SHP77 treated with DMSO at 0.1 percent for 48 hours (cell line): Measurements from ENCODE around the gene ACOT13.
"Not testable (repeated sequence)": the region's sequence is repeated elsewhere in the genome, so short reads cannot be mapped to it uniquely, and the experiment has no call there.

Source experiments
- DNase-seq: peaks from one replicate; lab custom pipeline; 2025; lab: John Stamatoyannopoulos, UW

ACOT13 gene

GRCh38 chr6:24666641-24667377 is at the start of gene ACOT13, which contains the start of gene TDP2:
Gene ACOT13 (plus strand): TSS chr6:24667077. CDS start chr6:24667264, 187 bp downstream.
Gene TDP2 (minus strand): TSS chr6:24666899. CDS start chr6:24666862, 37 bp downstream.
- DNase-seq = peak; percentile 93

- DNase-seq = no peak
Observed at GRCh38 chr6:24619661-24620060, 47.2 kb upstream of the ACOT13 start.

GRCh38 chr6:24620637-24621036 is 46.2 kb upstream of the ACOT13 start:
- no peak for DNase-seq

GRCh38 chr6:24621626-24622289 is 45.1 kb upstream of the ACOT13 start:
- no peak for DNase-seq

DNA sequence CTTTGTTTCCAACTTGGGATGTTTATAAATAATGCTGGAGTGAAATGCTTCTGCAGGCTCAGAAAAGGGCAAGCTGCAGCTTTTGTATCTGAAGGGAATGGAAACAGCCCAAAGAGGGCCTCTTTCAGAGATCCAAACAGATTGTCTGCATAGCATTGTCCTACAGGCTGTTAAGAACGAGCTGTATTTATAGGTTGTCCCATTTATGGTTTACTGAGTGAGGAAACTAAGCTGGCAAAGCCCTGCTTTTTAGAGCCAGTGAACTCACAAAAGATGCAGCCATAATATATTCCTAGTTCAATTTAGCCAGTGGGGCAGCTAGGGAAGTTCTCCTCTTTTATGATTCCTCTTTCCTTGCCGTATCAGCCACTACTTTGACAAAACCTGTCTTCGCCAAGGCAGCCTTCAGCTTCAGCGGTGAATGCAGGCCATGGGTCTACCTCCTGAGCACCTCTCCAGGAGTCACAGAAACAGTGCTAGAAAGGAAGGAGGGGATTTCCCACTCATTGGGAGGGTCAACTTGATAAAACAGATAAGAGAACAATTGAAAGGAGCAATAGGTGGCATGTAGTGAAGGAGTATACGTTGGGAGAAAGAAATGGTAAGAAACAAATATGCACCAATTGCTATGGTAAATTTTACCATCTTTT is 35.9 kb upstream of the ACOT13 start:
- DNase-seq = no peak

- DNase-seq = no peak
Observed at GRCh38 chr6:24631671-24632070, 35.2 kb upstream of the ACOT13 start.

DNA sequence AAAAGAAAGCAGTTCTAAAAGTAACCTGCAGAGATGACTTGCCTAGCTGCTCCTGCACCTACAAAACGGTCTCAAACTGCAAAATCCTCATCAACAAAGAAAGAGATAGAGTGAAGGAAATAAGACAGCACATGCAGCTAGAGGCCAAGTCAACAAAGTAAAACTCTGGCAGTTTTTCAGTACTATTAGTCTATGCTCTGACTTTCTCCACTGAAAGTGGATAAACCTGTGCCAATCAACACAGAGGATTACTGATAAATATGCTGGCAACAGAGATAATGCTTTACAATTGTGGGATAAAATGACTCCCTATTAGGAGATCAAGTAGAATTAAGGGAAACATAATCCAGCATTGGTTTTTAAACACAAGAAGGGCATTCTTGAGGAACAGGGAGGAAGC is 34.3 kb upstream of the ACOT13 start:
- no peak for DNase-seq

GRCh38 chr6:24636681-24637080 is 30.2 kb upstream of the ACOT13 start:
- DNase-seq = no peak

DNA sequence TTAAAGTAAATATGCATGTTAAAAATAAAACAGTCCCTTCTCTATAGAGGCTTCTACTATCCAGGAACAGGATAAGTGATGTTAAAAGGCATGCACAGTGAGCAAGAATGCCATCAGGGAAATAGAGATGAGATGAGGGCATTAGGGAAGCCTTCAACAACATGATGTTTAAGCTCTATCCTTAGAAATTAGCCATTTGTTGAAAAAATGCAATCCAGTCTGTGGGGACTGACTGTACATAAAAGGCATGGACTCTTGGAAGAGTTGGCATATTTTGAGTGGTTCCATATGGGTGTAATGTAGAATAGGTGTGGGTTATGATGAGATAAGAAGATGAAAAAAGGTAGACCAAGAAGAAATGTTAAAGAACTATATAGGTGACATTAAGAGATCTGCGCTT is 26.7 kb upstream of the ACOT13 start:
- DNase-seq = no peak

DNA sequence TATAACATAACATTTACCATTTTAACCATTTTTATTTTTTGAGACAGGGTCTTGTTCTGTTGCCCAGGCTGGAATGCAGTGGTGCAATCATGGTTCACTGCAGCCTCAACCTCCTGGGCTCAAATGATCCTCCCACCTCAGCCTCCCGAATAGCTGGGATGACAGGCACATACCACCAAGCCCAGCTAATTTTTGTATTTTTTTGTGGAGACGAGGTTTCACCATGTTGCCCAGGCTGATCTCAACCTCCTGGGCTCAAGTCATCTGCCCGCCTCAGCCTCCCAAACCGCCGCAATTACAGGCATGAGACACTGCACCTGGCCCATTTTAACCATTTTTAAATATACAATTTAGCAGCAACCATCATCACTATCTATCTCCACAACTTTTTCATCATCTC is 26.2 kb upstream of the ACOT13 start:
- not testable (repeated sequence) for DNase-seq

- no peak for DNase-seq
Observed at GRCh38 chr6:24642061-24642460, 24.8 kb upstream of the ACOT13 start.

- no peak for DNase-seq
Observed at GRCh38 chr6:24643920-24644319, 23.0 kb upstream of the ACOT13 start.

DNA sequence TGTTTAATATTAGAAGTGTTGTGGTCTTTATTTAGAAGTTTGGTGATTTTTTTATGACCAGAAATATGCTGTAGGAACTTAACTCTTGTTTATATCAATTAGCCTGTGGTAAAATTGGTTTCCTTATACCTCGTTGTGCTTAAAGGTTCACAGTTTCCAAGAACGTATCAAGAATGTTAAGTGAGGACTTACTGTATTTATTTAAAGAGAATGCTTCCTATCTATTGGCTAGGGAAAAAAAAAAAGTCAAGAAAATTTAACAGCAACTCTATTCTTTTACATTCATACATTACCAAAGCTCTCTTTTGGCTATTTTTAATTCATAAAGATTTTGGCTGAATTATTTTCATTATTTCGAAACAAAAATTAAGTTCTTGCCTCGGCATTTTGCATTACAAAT is 22.5 kb upstream of the ACOT13 start:
- no peak for DNase-seq

DNA sequence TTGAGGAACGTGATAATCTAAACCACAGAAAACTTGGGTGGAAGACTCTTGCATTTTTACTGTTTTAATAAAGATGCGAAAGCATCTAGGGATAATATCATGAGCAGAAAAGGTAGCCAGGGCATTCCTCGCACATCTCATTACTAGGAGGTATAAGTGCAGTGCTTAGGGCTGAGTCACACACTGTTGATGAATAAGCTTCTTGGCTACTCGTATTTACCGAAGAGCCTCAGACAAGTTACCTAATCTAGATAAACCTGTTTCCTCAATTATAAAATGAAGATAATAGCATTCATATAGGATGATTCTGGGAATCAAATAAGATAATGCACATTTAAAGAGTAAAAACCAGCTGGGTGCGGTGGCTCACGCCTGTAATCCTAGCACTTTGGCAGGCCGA is 20.1 kb upstream of the ACOT13 start:
- DNase-seq = no peak

- no peak for DNase-seq
Observed at GRCh38 chr6:24648276-24648675, 18.6 kb upstream of the ACOT13 start.

DNA sequence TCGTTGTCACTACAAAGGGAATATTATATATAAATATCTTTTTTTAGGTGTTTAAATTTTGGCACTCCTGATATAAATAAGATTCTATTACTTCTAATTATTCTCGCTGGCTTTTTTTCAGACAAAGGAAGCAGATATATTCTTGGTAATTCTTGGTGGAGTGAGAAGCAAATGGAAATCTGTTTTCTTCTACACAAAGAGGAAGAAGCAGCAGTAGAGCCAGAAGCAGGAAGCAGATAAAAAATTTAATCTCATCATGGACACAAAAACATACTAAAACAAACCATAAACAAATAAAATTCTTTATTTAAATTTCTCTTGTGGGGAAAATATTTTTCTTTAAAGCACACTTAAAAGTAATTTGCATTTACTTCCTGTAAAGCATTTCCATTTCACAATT is 17.2 kb upstream of the ACOT13 start:
- no peak for DNase-seq

GRCh38 chr6:24650365-24650764 is 16.5 kb upstream of the ACOT13 start:
- DNase-seq = no peak

DNA sequence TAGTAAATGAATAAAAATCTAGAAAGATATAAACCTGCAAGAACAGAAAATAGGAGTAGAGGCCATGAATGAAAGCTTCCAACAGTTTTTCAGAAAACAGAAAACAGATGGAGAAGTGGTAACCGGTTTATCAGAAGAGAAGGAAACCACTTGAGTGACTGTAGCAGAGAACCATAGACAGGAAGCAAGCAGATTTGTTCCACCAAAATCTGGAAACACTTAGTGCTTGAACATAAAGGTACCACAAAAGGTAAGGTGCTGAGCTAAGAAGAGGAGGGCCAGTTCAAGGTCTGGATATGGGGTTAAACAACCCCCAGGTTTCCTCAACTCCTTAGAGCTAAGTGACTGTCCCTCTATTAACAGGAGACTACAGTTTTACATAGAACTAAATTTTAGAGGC is 11.7 kb upstream of the ACOT13 start:
- DNase-seq = no peak

DNA sequence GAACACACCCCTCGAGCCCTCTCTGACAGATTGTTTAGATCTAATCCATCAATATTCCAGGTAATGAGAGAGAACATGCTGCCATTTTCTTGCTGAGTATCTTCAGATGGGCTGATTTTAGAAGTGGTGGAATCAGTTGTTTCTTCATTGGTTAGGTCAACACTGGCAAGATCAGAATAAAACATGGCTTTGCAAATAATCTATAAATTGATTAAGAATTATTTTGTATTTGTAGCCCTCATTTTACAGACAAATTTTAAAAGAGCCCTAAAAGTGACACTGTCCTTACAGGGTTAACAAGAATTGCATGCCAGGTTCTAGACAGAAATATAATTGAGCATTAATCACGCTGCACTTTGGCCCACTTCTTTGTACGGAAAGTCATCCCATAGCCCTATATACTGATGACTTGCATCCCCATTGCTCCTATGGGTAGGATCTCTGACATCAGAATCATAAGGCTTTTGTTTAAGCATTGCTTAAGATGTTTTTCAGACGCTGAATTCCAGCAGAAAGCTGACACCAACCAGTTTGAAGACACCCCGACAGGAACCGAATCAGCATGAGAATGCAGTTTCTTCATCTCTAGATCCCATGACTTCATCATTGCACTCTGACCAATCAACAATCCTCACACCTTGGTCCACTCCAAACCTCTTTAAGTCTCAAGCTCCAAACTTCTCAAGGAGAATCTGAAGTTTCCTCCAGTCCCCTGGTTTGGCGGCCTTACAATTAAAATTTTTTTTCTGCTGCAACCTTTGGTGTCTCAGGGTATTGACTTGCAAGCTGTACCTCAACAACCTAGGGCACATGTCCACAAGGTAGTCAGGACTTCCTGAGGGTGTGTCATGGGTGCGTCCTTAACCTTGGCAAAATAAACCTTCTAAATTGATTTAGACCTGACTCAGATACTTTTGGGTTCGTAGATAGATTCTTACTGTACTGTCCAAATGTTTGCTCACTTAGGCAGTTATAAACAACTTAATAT is 8.0 kb upstream of the ACOT13 start:
- DNase-seq = no peak

DNA sequence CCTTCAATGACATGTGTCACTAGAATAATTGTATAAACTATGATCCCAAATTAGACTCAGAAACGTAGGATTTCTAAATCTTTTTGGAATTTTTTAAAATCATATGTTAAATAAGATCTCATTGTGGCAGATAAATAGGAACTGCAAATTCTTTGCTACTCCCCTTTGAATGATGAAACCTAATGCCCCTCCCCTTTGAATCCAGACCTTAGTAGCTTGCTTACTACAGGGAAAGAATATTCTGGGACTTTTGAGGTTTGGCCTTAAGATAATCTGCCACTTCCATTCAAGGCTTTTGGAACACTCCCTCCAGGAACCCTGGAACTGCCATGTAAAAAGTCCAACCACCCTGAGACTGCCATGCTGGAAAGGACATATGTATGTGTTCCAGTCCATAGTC is 7.3 kb upstream of the ACOT13 start:
- DNase-seq = no peak

DNA sequence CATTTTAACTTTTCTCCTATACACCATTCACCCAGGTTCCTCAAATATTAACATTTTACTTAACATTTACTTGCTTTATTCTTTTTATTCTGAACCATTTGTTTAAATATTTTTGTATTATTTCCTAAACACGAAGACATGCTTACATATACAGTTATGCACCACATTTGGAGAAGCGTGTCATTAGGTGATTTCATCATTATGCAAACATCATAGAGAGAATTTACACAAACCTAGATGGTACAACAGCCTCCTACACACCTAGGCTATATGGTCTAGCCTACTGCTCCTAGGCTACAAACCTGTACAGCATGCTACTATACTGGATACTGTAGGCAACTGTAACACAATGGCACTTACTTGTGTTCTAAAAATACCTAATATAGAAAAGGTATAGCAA is 6.8 kb upstream of the ACOT13 start:
- DNase-seq = no peak

GRCh38 chr6:24661759-24662158 is 5.1 kb upstream of the ACOT13 start:
- DNase-seq = not testable (repeated sequence)
